HG02642 (cell line): ENCODE measurements around the gene PVRIG.
A peak's percentile ranks its signal among the peaks of the same experiment; 100 is the strongest.
"Not testable (repeated sequence)": the region's sequence is repeated elsewhere in the genome, so short reads cannot be mapped to it uniquely, and the experiment has no call there.

Source experiments
- ATAC-seq: cut with Tn5 transposase; IDR thresholded peaks from one replicate; pipeline ENCODE4 v1.9.1; 2021; ENCODE audit warnings: mild to moderate bottlenecking; ENCODE audit not compliant: unreplicated experiment, poor library complexity

The PVRIG gene

DNA sequence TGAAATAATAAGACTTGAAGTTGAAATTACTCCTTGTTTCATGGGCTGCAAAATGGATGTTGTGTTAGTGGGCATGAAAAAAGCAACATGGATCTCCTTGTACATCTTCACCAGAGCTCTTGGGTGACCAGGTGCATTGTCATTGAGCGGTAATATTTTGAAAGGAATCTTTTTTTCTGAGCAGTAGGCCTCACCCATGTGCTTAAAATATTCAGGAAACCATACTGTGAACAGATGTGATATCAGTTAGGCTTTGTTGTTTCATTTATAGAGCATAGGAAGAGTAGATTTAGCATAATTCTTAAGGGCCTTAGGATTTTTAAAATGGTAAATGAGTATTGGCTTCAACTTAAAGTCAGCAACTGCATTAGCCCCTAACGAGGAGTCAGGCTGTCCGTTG, 26.8 kb upstream of the PVRIG start:
- no peak for ATAC-seq

DNA sequence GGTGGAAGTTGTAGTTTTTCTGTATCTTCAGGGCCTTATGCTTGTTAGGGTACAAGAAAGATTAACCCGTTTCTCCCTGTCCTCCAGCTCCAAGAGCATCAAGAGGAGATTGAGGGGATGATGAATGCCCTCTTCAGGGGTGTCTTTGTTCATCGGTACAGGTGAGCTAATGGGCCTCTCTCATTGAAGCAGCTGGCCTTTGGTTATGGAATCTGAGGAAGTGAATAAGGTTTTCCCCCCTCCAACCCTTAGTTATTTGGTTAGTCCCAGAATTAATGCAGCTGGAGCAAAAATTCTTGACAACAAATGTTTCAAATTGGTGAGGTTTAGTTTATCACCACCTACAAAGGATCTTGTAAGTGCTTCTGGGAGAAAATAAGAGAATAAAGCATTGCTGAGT, 24.5 kb upstream of the PVRIG start:
- no peak for ATAC-seq

GRCh38 chr7:100195901-100196322, 23.8 kb upstream of the PVRIG start:
- not testable (repeated sequence) for ATAC-seq

DNA sequence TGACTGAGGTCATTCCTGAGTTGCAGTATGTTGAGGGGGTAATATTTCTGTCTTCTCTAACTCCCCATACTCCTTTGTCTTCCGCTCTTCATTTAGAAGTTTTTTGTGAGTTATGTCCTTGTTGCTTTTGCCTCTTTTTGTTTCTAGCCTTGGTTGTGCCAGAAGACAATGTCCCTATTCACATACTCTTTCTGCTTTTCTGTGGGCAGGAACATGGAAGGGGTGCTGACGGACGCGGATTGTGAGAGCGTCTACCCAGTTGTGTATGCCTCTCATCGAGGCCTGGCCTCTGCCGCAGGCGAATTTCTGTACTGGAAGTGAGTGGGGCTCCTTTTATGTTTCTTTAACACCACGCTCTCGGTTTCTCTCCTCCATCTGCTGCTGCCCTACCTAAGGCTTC, 21.5 kb upstream of the PVRIG start:
- ATAC-seq: no peak

DNA sequence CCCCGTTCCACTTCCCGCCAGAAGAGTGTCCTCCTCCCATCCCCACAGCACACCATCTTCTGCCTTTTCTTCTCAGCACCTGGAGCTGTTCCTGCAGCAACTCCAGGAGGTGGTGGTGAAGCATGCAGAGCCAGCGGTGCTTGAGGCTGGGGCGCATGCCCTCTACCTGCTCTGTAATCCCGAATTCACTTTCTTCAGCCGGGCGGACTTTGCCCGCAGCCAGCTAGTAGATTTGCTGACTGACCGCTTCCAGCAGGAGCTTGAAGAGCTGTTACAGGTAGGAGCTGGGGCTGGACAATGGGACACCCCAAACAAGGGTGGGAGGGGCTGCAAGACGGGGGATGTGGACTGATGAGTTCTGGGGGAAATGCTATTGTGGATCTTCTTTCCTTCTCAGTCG, 19.1 kb upstream of the PVRIG start:
- ATAC-seq: no peak

DNA sequence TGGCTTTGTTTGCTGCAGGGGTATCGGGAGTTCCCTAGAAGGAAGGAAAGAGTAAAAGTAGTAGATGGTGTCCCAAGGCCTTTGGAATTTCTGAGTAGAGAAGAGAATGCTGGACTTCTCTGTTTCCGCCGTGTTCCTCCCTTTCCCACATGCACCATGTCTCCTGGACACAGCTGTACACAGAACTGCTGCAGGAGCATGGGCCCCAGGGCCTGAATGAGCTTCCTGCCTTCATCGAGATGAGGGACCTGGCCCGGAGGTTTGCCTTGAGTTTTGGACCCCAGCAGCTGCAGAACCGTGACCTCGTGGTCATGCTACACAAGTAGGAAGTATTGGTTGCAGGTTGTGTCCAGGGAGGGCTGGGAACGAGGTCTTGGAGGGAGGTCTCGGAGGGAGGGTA, 15.3 kb upstream of the PVRIG start:
- no peak for ATAC-seq

DNA sequence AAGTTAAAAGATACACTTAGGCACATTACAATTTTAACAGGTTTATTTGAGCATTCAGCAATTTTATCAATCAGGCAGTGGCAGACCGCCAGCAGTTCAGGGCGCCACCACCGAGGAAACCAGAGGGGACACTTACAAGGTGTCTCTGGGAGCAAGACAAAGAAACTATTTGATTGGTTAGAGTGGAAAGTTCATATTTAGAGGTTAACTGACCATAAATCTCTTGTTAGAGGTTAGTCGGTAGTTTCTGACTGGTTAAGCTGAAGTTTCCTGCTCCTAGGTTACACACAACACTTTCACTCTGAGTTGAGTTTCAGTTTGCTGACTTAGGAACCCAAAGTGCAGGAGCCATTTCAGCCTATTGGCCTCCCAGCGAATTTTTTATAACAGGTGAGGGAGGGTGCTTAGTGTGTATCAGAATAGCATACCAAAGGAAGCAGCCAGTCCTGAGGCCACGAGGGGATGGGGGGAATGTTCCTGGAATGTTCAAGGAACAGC, 10.8 kb upstream of the PVRIG start:
- peak; percentile 61 for ATAC-seq

DNA sequence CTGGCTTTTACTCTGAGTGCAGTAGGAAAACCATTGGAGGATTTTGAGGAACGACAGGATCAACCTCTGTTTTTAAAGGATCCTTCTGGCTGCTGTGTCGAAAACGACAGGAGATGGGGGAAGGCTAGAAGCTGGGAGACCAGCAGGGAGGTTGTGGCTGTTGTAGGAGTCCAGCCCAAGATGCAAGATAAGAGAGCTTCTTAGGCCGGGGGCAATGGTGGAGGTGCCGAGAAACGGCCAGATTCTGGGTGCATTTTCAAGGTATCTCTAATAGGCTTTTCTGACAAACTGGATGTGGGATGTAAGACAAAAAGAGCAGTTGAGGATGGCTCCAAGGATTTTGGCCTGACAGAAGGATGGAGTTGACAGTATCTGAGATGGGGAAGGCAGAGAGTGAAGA, 10.3 kb upstream of the PVRIG start:
- ATAC-seq: no peak

DNA sequence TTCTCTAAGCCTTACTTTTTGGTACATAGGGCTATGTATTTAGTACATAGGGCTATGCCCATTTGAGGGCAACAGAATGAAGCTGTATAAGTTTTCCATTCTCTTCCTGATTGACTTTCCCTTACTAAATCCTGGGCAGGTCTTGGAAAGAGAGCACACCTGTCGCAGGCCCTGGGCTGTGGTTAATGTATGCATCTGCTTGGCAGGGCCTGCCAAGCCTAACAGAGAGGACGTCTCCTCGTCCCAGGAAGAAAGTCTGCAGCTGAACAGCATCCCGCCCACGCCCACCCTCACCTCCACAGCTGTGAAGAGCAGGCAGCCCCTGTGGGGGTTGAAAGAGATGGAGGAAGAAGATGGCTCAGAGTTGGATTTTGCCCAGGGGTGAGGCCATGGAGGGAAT, 8.9 kb upstream of the PVRIG start:
- ATAC-seq: no peak

DNA sequence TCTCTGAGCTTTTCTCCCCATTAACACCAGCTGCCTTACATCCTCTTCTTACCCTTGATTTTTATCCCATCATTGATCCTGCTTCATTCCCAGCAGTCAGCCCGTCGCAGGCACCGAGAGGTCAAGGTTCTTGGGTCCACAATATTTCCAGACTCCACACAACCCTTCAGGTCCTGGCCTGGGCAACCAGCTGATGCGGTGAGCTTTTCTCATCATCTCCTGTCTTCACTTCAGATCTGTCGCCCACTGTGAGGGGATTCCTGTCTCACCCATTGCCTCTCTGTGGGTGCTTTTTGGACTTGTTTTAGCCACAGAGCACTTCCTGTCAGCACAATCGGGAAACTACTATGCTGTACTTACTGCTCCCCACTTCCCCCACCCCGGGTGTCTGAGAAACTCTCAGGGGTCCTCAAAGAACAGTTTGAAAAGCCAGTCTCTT, 8.4 kb upstream of the PVRIG start:
- ATAC-seq: peak; percentile 38

- no peak for ATAC-seq
These were observed 7.0 kb upstream of the PVRIG start for GRCh38 chr7:100212631-100213286.

DNA sequence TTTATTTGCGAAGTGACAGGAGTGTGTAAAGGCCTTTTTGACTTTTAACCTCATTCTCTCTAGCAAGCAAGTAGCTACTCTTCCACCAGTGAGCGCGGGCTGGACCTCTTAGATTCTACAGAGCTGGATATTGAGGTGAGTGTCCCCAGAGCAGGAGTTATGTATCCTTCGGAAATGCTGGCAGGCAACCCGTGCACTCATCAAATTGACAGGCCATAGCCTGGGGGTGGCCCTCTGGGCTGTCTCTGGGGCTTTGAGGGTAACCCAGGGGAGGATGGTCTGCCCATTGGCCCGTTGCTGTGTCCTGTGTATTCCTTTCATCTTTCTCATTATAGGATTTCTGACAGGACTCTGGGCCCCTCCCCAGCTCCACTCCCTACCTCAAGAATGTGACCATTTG, 6.1 kb upstream of the PVRIG start:
- no peak for ATAC-seq

- not testable (repeated sequence) for ATAC-seq
These were observed 5.4 kb upstream of the PVRIG start for GRCh38 chr7:100214356-100214755.

GRCh38 chr7:100215895-100216294, 3.9 kb upstream of the PVRIG start:
- no peak for ATAC-seq

DNA sequence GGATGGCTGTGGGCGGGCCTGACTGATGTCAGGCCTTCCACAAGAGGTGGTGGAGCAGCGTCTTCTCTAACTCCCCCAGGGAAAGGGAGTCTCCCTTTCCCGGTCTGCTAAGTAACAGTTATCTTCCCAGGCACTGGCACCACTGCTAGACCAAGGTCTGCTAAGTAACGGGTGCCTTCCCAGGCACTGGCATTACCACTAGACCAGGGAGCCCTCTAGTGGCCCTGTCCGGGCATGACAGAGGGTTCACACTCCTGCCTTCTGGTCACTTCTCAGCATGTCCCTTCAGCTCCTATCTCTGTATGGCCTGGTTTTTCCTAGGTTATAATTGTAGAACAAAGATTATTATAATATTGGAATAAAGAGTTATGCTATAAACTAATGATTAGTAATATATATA, 1.8 kb upstream of the PVRIG start:
- ATAC-seq: peak; percentile 23

- no peak for ATAC-seq
These were observed 445 bp upstream of the PVRIG start for GRCh38 chr7:100219271-100219737.

DNA sequence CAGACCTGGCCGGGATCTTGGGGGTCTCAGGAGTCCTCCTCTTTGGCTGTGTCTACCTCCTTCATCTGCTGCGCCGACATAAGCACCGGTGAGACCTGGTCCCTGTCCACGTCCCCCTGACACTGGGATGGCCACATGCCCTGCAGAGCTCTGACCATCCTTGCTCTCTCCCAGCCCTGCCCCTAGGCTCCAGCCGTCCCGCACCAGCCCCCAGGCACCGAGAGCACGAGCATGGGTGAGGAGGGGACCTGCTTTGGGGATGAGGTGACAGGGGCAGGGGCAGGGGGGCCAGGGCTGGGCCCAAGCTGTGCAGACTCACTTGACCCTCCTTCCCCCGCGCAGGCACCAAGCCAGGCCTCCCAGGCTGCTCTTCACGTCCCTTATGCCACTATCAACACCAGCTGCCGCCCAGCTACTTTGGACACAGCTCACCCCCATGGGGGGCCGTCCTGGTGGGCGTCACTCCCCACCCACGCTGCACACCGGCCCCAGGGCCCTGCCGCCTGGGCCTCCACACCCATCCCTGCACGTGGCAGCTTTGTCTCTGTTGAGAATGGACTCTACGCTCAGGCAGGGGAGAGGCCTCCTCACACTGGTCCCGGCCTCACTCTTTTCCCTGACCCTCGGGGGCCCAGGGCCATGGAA, 959 bp downstream of the PVRIG start:
- peak; percentile 2 for ATAC-seq

DNA sequence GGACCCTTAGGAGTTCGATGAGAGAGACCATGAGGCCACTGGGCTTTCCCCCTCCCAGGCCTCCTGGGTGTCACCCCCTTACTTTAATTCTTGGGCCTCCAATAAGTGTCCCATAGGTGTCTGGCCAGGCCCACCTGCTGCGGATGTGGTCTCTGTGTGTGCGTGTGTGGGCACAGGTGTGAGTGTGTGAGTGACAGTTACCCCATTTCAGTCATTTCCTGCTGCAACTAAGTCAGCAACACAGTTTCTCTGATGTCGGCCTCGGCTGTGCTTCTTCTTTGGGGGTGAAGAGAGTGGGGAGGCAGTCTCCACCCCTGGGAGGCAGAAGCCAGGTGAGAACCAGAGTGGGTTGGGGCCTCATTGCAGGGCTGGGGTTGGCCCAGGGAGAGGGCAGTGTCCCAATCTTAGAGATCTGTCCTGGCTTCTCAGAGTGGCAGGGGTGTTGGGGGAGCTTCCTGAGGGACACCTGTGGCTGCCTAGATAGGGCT, 1.5 kb downstream of the PVRIG start:
- peak; percentile 50 for ATAC-seq

DNA sequence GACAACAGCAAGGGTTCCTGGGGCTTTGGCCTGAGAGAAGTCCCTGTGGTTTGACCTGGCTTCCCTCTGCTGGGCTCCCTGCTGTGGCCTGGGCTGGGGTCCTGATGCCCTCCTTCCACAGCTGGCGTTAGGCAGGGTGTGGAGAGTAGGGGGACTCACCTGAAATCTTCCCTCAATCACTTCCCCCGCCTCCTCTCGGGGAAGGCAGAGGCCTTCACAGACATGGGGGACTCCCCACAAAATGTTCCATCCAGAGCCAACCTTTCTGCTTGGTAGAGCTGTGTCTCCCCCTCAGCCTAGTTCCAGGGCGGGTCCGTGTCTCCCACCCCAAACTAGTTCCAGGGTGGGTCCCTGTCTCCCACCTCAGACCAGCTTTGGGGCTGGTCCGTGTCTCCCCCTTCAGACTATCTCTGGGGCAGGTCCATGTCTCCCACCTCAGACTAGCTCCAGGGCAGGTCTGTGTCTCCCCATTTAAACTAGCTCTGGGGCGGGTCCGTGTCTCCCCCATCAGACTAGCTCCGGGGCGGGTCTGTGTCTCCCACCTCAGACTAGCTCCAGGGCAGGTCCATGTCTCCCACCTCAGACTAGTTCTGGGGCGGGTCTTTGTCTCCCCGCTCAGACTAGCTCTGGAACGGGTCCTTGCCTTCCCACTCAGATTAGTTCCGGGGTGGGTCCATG, 2.2 kb downstream of the PVRIG start:
- ATAC-seq: no peak

DNA sequence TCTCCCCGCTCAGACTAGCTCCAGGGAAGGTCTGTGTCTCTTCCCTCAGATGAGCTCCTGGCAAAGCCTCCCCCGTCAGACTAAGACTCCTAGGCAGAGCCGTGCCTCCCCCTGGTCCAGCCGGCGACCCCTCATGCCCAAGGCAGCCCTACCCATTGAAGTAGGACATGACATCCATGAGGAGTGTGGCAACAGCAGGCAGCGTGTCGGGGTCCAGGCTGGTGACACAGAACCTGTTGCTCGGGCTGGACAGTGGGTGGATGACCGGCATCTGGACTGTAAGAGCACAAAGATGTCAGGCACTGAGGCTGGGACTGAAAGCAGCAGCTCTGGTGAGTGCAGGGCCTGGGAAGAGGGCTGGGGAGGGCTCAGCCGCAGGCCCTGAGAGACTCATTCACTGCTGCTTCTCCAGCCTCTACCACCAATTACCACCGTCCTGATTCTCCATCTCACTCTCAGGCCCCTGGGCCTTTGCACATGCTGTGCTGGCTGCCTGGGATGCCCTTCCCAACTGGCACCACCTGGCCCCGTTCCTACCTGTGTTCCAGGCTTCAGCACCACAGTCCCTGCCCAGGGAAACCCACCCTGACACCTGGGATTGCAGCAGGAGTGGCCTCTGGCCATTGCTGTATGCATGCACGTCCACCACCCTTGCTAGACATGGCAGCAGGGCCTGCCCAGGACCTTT, 2.8 kb downstream of the PVRIG start:
- no peak for ATAC-seq
